HUES6 (cell line): Measurements from ENCODE around the gene PDZRN3.

Experiments used
- H3K27ac ChIP-seq: 2 replicates; pipeline ENCODE4 v1.7.0; 2013; ENCODE audit warnings: low read depth, mild to moderate bottlenecking, low read length, inconsistent platforms
- H3K27me3 ChIP-seq: 2 replicates; pipeline ENCODE4 v1.6.1; 2013; ENCODE audit warnings: low read length; ENCODE audit not compliant: control insufficient read depth, insufficient read depth
- H3K36me3 ChIP-seq: 2 replicates; pipeline ENCODE4 v1.6.1; 2013; ENCODE audit warnings: low read length; ENCODE audit not compliant: control insufficient read depth, insufficient read depth
- H3K4me1 ChIP-seq: 2 replicates; pipeline ENCODE4 v1.6.1; 2013; ENCODE audit warnings: low read length; ENCODE audit not compliant: control insufficient read depth, insufficient read depth
- H3K4me3 ChIP-seq: 2 replicates; pipeline ENCODE4 v1.5.1; 2013; ENCODE audit warnings: low read depth, low read length
- H3K9ac ChIP-seq: one replicate; pipeline ENCODE4 v1.6.1; 2013; ENCODE audit warnings: mild to moderate bottlenecking, low read length
- H3K9me3 ChIP-seq: 2 replicates; pipeline ENCODE4 v1.6.1; 2013; ENCODE audit warnings: low read depth, low read length; ENCODE audit not compliant: control insufficient read depth, insufficient read depth

The PDZRN3 gene

DNA sequence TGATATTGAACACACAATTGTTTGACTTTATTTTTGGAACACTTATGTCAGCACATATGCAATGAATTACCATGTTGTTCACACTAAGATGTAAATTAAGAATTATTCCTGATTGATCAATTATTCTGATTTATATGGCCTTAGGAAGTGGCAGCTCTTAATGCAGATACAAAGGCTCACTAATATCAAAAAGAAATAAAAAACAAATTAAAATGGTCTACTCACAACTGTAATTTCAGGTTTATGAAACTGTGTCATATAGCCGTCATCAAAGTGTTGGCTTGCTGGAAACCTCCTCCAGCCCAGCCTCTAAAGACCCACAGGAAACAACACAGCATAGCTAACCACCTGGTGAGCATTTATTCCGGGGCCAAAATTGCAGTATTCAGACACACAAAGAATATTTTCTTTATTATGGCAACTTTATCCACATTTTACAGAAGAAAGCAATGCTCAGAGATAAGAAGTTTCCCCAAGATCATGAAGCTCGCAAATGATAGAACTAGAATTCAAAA is 33.4 kb downstream of the PDZRN3 start:
- Histone ChIP-seq H3K4me3 (no peak overlapping the region), H3K9me3 (no peaks in the 10 kb centered on the region), H3K9ac (no peak overlapping the region), H3K27me3 (peaks cover 23% of the 10 kb centered on the region; the same call in 1 of the 2 replicates), H3K4me1 (0 out of 2 replicates have a peak, but pooled peaks cover 3% of the 10 kb centered on the region), H3K36me3 (no peaks in the 10 kb centered on the region), H3K27ac (no peak overlapping the region)

GRCh38 chr3:73586628-73587027 is 38.1 kb downstream of the PDZRN3 start:
- Histone ChIP-seq H3K4me1 (no peaks in the 10 kb centered on the region), H3K9ac (no peak overlapping the region), H3K36me3 (no peaks in the 10 kb centered on the region), H3K27ac (no peak overlapping the region), H3K27me3 (peaks cover 13% of the 10 kb centered on the region; the same call in 1 of the 2 replicates), H3K9me3 (no peaks in the 10 kb centered on the region), H3K4me3 (no peak overlapping the region)

GRCh38 chr3:73586190-73586589 is 38.6 kb downstream of the PDZRN3 start:
- H3K27ac ChIP-seq = no peak overlapping the region
- no peak overlapping the region for H3K9ac ChIP-seq
- H3K36me3 ChIP-seq = no peaks in the 10 kb centered on the region
- H3K27me3 ChIP-seq = peaks cover 8% of the 10 kb centered on the region; the same call in 1 of the 2 replicates
- H3K4me1 ChIP-seq = no peaks in the 10 kb centered on the region
- H3K4me3 ChIP-seq = no peak overlapping the region
- H3K9me3 ChIP-seq = no peaks in the 10 kb centered on the region

- Histone ChIP-seq H3K4me3 (no peak overlapping the region), H3K9me3 (no peaks in the 10 kb centered on the region), H3K27me3 (no peaks in the 10 kb centered on the region; the same call in 1 of the 2 replicates), H3K4me1 (no peaks in the 10 kb centered on the region), H3K36me3 (no peaks in the 10 kb centered on the region), H3K9ac (no peak overlapping the region), H3K27ac (no peak overlapping the region)
These were observed 39.9 kb downstream of the PDZRN3 start for GRCh38 chr3:73584873-73585272.

DNA sequence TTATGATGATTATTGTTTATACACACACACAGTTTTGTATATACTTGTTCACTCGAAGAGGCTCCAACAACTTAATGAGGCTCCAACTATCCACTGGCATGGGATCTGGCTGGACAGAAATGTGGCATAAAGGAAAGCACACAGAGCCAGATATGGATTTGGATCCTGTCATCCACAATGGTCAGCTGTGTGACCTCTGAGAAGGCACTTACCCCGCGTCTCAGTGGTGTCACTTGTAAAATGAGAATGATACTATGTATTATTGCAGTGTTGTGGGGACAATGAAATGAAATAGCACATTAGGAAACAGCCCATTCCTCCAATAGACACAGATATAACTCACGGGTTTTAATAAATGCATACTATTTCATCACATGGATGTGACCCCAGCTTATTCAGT is 42.2 kb downstream of the PDZRN3 start:
- H3K4me1 ChIP-seq = no peaks in the 10 kb centered on the region
- no peaks in the 10 kb centered on the region for H3K36me3 ChIP-seq
- no peak overlapping the region for H3K4me3 ChIP-seq
- no peaks in the 10 kb centered on the region for H3K27me3 ChIP-seq
- H3K9me3 ChIP-seq = no peaks in the 10 kb centered on the region
- no peak overlapping the region for H3K27ac ChIP-seq
- no peak overlapping the region for H3K9ac ChIP-seq

DNA sequence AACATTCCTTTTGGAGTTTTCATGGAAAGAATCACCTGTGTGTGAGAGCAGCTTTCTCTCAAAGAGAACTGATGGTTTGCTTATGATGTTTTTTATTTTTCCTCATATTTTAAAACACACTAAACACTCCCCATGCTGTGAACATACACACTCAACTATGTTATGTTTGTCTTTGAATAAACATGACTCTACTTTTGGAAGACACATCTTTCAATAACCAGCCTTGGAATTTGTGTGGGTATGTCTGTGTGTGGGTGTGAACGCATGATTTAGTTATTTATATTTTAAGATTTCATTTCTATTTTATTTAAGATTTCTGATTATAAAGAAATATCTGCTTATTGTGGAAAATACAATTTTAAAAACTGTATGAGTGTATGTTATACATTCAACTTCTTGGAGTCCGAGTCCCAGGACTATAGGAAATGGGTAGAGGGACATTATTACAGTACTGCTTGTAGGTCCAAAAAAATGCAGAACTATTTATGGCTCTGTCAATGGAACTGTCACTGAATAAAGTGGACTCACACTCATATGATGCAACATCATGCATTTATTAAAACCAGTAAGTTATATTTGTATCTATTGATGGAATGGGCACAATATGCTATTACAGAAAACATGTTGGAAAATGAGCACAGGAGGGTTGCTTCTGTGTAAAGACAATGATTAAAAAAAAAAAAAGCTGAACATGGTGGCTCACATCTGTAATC is 43.5 kb downstream of the PDZRN3 start:
- Histone ChIP-seq H3K4me3 (no peak overlapping the region), H3K4me1 (no peaks in the 10 kb centered on the region), H3K36me3 (no peaks in the 10 kb centered on the region), H3K27ac (no peak overlapping the region), H3K27me3 (no peaks in the 10 kb centered on the region), H3K9me3 (no peaks in the 10 kb centered on the region), H3K9ac (no peak overlapping the region)

GRCh38 chr3:73580343-73580742 is 44.4 kb downstream of the PDZRN3 start:
- H3K4me3 ChIP-seq = no peak overlapping the region
- no peaks in the 10 kb centered on the region for H3K4me1 ChIP-seq
- H3K9ac ChIP-seq = no peak overlapping the region

GRCh38 chr3:73577704-73578103 is 47.0 kb downstream of the PDZRN3 start:
- Histone ChIP-seq H3K9ac (no peak overlapping the region), H3K9me3 (no peaks in the 10 kb centered on the region), H3K36me3 (no peaks in the 10 kb centered on the region), H3K27me3 (no peaks in the 10 kb centered on the region), H3K4me3 (no peak overlapping the region), H3K27ac (no peak overlapping the region), H3K4me1 (no peaks in the 10 kb centered on the region)

More at GRCh38 chr3:73580343-73580742, 44.4 kb downstream of the PDZRN3 start:
- no peak overlapping the region for H3K27ac ChIP-seq
- H3K36me3 ChIP-seq = no peaks in the 10 kb centered on the region
- no peaks in the 10 kb centered on the region for H3K27me3 ChIP-seq
- H3K9me3 ChIP-seq = no peaks in the 10 kb centered on the region

GRCh38 chr3:73576999-73577461 is 47.7 kb downstream of the PDZRN3 start:
- H3K9me3 ChIP-seq = no peaks in the 10 kb centered on the region
- H3K9ac ChIP-seq = no peak overlapping the region
- no peaks in the 10 kb centered on the region; the same call in 1 of the 2 replicates for H3K4me1 ChIP-seq
- no peaks in the 10 kb centered on the region for H3K27me3 ChIP-seq
- H3K4me3 ChIP-seq = no peak overlapping the region
- H3K36me3 ChIP-seq = no peaks in the 10 kb centered on the region
- no peak overlapping the region for H3K27ac ChIP-seq

DNA sequence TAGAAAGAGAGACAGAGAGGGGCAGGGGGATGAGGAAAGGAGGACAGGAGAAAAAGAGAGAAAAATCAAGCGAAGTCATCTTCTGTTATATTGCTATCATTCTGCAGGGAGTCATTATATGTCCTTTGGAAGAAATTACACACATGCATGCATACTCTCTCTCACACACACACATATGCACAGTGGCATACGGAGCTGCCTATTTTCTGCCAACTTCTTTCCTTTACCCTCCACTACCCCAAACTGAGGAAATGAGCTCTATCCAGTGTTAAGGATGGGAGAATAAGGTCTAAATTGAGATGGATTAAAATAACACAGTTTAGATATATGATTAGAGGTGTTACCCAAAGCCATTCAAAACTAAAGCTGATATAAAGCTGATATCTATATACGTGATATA is 48.8 kb downstream of the PDZRN3 start:
- Histone ChIP-seq H3K4me3 (no peak overlapping the region), H3K4me1 (peaks cover 2% of the 10 kb centered on the region; the same call in 1 of the 2 replicates), H3K36me3 (no peaks in the 10 kb centered on the region), H3K9me3 (no peaks in the 10 kb centered on the region), H3K27me3 (no peaks in the 10 kb centered on the region), H3K9ac (no peak overlapping the region), H3K27ac (no peak overlapping the region)

- peaks cover 2% of the 10 kb centered on the region; the same call in 1 of the 2 replicates for H3K4me1 ChIP-seq
- H3K36me3 ChIP-seq = no peaks in the 10 kb centered on the region
- no peaks in the 10 kb centered on the region for H3K27me3 ChIP-seq
- H3K9me3 ChIP-seq = no peaks in the 10 kb centered on the region
- no peak overlapping the region for H3K4me3 ChIP-seq
- no peak overlapping the region for H3K27ac ChIP-seq
- no peak overlapping the region for H3K9ac ChIP-seq
These were observed 49.2 kb downstream of the PDZRN3 start for GRCh38 chr3:73575519-73575918.
